Osteoblast (primary cell): ENCODE data around the gene ZNF622. TPM values are rescaled to one million over a fixed set of nuclear protein-coding genes. Genes with fewer than 3 reads are reported as not detected.
"Not testable (repeated sequence)": the region's sequence is repeated elsewhere in the genome, so short reads cannot be mapped to it uniquely, and the experiment has no call there.

ENCODE experiments used
- DNase-seq: peaks from one replicate; pipeline ENCODE4 v3.0.0; 2011; ENCODE audit warnings: low spot score, mixed read lengths; ENCODE audit not compliant: insufficient read length; ENCODE audit errors: missing footprints
- H2AFZ ChIP-seq: 2 replicates; pipeline ENCODE4 v1.6.0; 2011; ENCODE audit warnings: mild to moderate bottlenecking, low read length
- H3K27ac ChIP-seq: 2 replicates; pipeline ENCODE4 v1.5.1; 2011; ENCODE audit warnings: mild to moderate bottlenecking, low read depth, low read length, moderate library complexity
- H3K27me3 ChIP-seq: 2 replicates; pipeline ENCODE4 v1.6.0; 2012; ENCODE audit warnings: mild to moderate bottlenecking, control low read depth, inconsistent platforms, low read length, moderate library complexity; ENCODE audit not compliant: insufficient read depth
- H3K36me3 ChIP-seq: 2 replicates; pipeline ENCODE4 v1.5.1; 2011; ENCODE audit warnings: mild to moderate bottlenecking, low read length, control low read depth, moderate library complexity; ENCODE audit not compliant: insufficient read depth
- H3K4me1 ChIP-seq: 2 replicates; pipeline ENCODE4 v1.5.1; 2011; ENCODE audit warnings: mild to moderate bottlenecking, low read length, control low read depth, moderate library complexity; ENCODE audit not compliant: insufficient read depth
- H3K4me2 ChIP-seq: 2 replicates; pipeline ENCODE4 v1.6.0; 2011; ENCODE audit warnings: mild to moderate bottlenecking, low read length; ENCODE audit not compliant: insufficient read depth
- H3K4me3 ChIP-seq: fragments of 200-600 bp; sonication (generic); 3 replicates; pipeline ENCODE4 v1.5.1; 2012; ENCODE audit warnings: mild to moderate bottlenecking, low read length, inconsistent platforms; ENCODE audit not compliant: insufficient read depth
- H3K79me2 ChIP-seq: 2 replicates; pipeline ENCODE4 v1.6.0; 2012; ENCODE audit warnings: mild to moderate bottlenecking, low read length, control low read depth, inconsistent platforms; ENCODE audit not compliant: insufficient read depth
- H3K9me3 ChIP-seq: 2 replicates; pipeline ENCODE4 v1.5.1; 2011; ENCODE audit warnings: low read depth, low read length, control low read depth
- H4K20me1 ChIP-seq: 2 replicates; pipeline ENCODE4 v1.6.0; 2012; ENCODE audit warnings: mild to moderate bottlenecking, low read length, control low read depth; ENCODE audit not compliant: insufficient read depth
- total RNA-seq: library from RNA; depleted of rRNA; stranded (reverse); fragments of >200 nt; gene quantifications from 2 replicates; pipeline ENCODE4 v1.2.3, GENCODE V29; 2012
- TF ChIP-seq, protein P1 (sequence below): IDR thresholded peaks from 2 replicates; pipeline ENCODE4 v1.5.1; 2011; ENCODE audit warnings: mild to moderate bottlenecking, low read depth, low read length, moderate library complexity; ENCODE audit errors: extremely low read depth

The ZNF622 gene
- total RNA-seq, 1 donor: 69.8 TPM

GRCh38 chr5:16480821-16481538 lies 15.4 kb upstream of the ZNF622 start:
- Histone ChIP-seq H3K79me2 (no peaks in the 10 kb centered on the region), H4K20me1 (no peaks in the 10 kb centered on the region), H3K4me2 (no peak overlapping the region), H2AFZ (no peak overlapping the region), H3K4me1 (no peaks in the 10 kb centered on the region), H3K9me3 (no peaks in the 10 kb centered on the region), H3K27me3 (no peaks in the 10 kb centered on the region), H3K36me3 (no peaks in the 10 kb centered on the region), H3K4me3 (no peak overlapping the region), H3K27ac (no peak overlapping the region)
- TF ChIP-seq, protein P1, sequence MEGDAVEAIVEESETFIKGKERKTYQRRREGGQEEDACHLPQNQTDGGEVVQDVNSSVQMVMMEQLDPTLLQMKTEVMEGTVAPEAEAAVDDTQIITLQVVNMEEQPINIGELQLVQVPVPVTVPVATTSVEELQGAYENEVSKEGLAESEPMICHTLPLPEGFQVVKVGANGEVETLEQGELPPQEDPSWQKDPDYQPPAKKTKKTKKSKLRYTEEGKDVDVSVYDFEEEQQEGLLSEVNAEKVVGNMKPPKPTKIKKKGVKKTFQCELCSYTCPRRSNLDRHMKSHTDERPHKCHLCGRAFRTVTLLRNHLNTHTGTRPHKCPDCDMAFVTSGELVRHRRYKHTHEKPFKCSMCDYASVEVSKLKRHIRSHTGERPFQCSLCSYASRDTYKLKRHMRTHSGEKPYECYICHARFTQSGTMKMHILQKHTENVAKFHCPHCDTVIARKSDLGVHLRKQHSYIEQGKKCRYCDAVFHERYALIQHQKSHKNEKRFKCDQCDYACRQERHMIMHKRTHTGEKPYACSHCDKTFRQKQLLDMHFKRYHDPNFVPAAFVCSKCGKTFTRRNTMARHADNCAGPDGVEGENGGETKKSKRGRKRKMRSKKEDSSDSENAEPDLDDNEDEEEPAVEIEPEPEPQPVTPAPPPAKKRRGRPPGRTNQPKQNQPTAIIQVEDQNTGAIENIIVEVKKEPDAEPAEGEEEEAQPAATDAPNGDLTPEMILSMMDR: no peak
- DNase-seq: no peak

GRCh38 chr5:16480144-16480543 lies 14.5 kb upstream of the ZNF622 start:
- H4K20me1 ChIP-seq: no peaks in the 10 kb centered on the region
- DNase-seq: no peak
- no peaks in the 10 kb centered on the region for H3K79me2 ChIP-seq
- no peak overlapping the region for H2AFZ ChIP-seq
- H3K4me1 ChIP-seq: no peaks in the 10 kb centered on the region
- H3K4me2 ChIP-seq: no peak overlapping the region
- TF ChIP-seq, protein P1: no peak
- no peaks in the 10 kb centered on the region for H3K9me3 ChIP-seq
- H3K27ac ChIP-seq: no peak overlapping the region
- no peak overlapping the region for H3K4me3 ChIP-seq
- no peaks in the 10 kb centered on the region for H3K36me3 ChIP-seq
- no peaks in the 10 kb centered on the region for H3K27me3 ChIP-seq

GRCh38 chr5:16477541-16477940 lies 11.9 kb upstream of the ZNF622 start:
- Histone ChIP-seq H3K27me3 (no peaks in the 10 kb centered on the region), H3K79me2 (no peaks in the 10 kb centered on the region), H3K9me3 (no peaks in the 10 kb centered on the region), H3K4me2 (no peak overlapping the region), H3K4me1 (no peaks in the 10 kb centered on the region), H3K36me3 (no peaks in the 10 kb centered on the region), H3K27ac (no peak overlapping the region), H3K4me3 (no peak overlapping the region), H2AFZ (no peak overlapping the region), H4K20me1 (no peaks in the 10 kb centered on the region)
- no peak for DNase-seq
- TF ChIP-seq, protein P1: no peak

- not testable (repeated sequence) for H3K4me2 ChIP-seq, H3K36me3 ChIP-seq, H3K27ac ChIP-seq, H3K4me1 ChIP-seq, DNase-seq, H3K79me2 ChIP-seq, H3K4me3 ChIP-seq, H4K20me1 ChIP-seq, H3K27me3 ChIP-seq, H3K9me3 ChIP-seq, H2AFZ ChIP-seq
Observed at GRCh38 chr5:16476417-16476816, 10.8 kb upstream of the ZNF622 start.
